H1 (cell line): ENCODE results near the gene S100A4. TPM values are rescaled to one million over a fixed set of nuclear protein-coding genes. Genes with fewer than 3 reads are reported as not detected.

Experiments used
- CTCF ChIA-PET: fragments of 300-600 bp; sonication (Branson Sonifier 250); formaldehyde crosslinking; loops from one replicate; lab custom pipeline; 2021; ENCODE audit not compliant: partially characterized antibody; lab: Charles Lee
- POLR2A ChIA-PET: fragments of 300-600 bp; sonication (Branson Sonifier 250); formaldehyde crosslinking; loops from one replicate; lab custom pipeline; 2021; ENCODE audit warnings: inconsistent platforms; ENCODE audit not compliant: partially characterized antibody; lab: Charles Lee
- DNase-seq, 2 experiments: peaks; one replicate each; pipeline versions ENCODE4 v3.0.0 to v3.0.0-alpha.2; 2010 to 2022; ENCODE audit warnings: low spot score in 2 of 2, low read depth in 1 of 2, mixed read lengths in 1 of 2
- FAIRE-seq: peaks from 2 replicates; lab custom pipeline; 2011; peaks lifted over from hg19 to GRCh38; lab: Jason Lieb, UNC
- H2AFZ ChIP-seq: 2 replicates; pipeline ENCODE4 v1.8.1; 2012; ENCODE audit warnings: low read length, inconsistent platforms
- H2AK5ac ChIP-seq: 2 replicates; pipeline ENCODE4 v1.6.1; 2013; ENCODE audit warnings: low read depth, low read length
- H2BK120ac ChIP-seq: replicated peaks from 2 replicates; pipeline ENCODE3; 2013; ENCODE audit warnings: low read depth, low read length, inconsistent platforms
- H2BK12ac ChIP-seq: 2 replicates; pipeline ENCODE4 v1.6.1; 2013; ENCODE audit warnings: low read depth, low read length
- H2BK15ac ChIP-seq: 2 replicates; pipeline ENCODE4 v1.6.1; 2013; ENCODE audit warnings: low read length
- H2BK20ac ChIP-seq: 2 replicates; pipeline ENCODE4 v1.6.1; 2013; ENCODE audit warnings: low read length
- H2BK5ac ChIP-seq: 2 replicates; pipeline ENCODE4 v1.6.1; 2013; ENCODE audit warnings: low read depth, low read length
- H3K14ac ChIP-seq: 2 replicates; pipeline ENCODE4 v1.6.1; 2013; ENCODE audit warnings: inconsistent platforms; ENCODE audit not compliant: insufficient read length
- H3K18ac ChIP-seq: 2 replicates; pipeline ENCODE4 v1.6.1; 2013; ENCODE audit warnings: low read length; ENCODE audit errors: extremely low read depth
- H3K23ac ChIP-seq: 2 replicates; pipeline ENCODE4 v1.6.1; 2013; ENCODE audit warnings: inconsistent platforms; ENCODE audit not compliant: insufficient read length
- H3K23me2 ChIP-seq: 2 replicates; pipeline ENCODE4 v1.6.1; 2013; ENCODE audit warnings: low read depth, low read length
- H3K27ac ChIP-seq: 2 replicates; pipeline ENCODE4 v1.6.1; 2011; ENCODE audit warnings: low read depth, low read length, inconsistent platforms
- H3K27me3 ChIP-seq, 4 experiments: replicated peaks in 1 of 4; 1 replicate in 1 of 4; 2 replicates in 3 of 4; pipeline versions ENCODE4 v1.6.1 to v1.8.1; 2011 to 2013; ENCODE audit warnings: low read length in 3 of 4, mild to moderate bottlenecking in 3 of 4, inconsistent platforms in 2 of 4, mixed read lengths in 2 of 4, moderate library complexity in 1 of 4; ENCODE audit not compliant: control insufficient read depth in 3 of 4, insufficient read depth in 3 of 4; ENCODE audit errors: extremely low read depth in 1 of 4
- H3K36me3 ChIP-seq, 4 experiments: 2 replicates each; pipeline versions ENCODE4 v1.6.1 to v1.8.1; 2011 to 2013; ENCODE audit warnings: mild to moderate bottlenecking in 4 of 4, low read length in 3 of 4, moderate library complexity in 2 of 4, control low read depth in 1 of 4, inconsistent platforms in 1 of 4; ENCODE audit not compliant: insufficient read depth in 4 of 4, control insufficient read depth in 2 of 4
- H3K4ac ChIP-seq: replicated peaks from 2 replicates; pipeline ENCODE3; 2013; ENCODE audit warnings: low read length, low read depth, mixed read lengths, inconsistent platforms; ENCODE audit not compliant: insufficient read length
- H3K4me1 ChIP-seq, 4 experiments: replicated peaks in 1 of 4; 1 replicate in 1 of 4; 2 replicates in 3 of 4; pipeline versions ENCODE4 v1.6.1 to v1.8.1; 2011 to 2013; ENCODE audit warnings: low read length in 3 of 4, inconsistent platforms in 2 of 4, mixed read lengths in 1 of 4; ENCODE audit not compliant: insufficient read depth in 4 of 4, control insufficient read depth in 3 of 4
- H3K4me2 ChIP-seq, 2 experiments: 2 replicates each; pipeline versions ENCODE4 v1.6.1 to v1.8.1; 2011 to 2013; ENCODE audit warnings: low read depth in 2 of 2, low read length in 2 of 2, control low read depth in 1 of 2, inconsistent platforms in 1 of 2, mild to moderate bottlenecking in 1 of 2; ENCODE audit not compliant: insufficient read depth in 1 of 2
- H3K4me3 ChIP-seq, 4 experiments: fragments of 200-600, 300-600 bp in 1 of 4; sonication (generic), shearing (Covaris generic), sonication (Bioruptor Twin) in 1 of 4; 2 replicates each; pipeline versions ENCODE4 v1.5.1 to v1.8.1; 2011 to 2016; ENCODE audit warnings: low read length in 4 of 4, low read depth in 3 of 4, control low read depth in 2 of 4, inconsistent platforms in 2 of 4, mild to moderate bottlenecking in 2 of 4, mixed read lengths in 1 of 4, moderate library complexity in 1 of 4; ENCODE audit not compliant: insufficient read depth in 2 of 4; ENCODE audit errors: extremely low read depth in 1 of 4
- H3K56ac ChIP-seq: replicated peaks from 2 replicates; pipeline ENCODE3; 2013; ENCODE audit warnings: low read depth, mild to moderate bottlenecking, mixed read lengths, low read length, inconsistent platforms; ENCODE audit not compliant: insufficient read length
- H3K79me1 ChIP-seq: 2 replicates; pipeline ENCODE4 v1.6.1; 2013; ENCODE audit warnings: low read depth, low read length, control low read depth
- H3K79me2 ChIP-seq, 2 experiments: 2 replicates each; pipeline versions ENCODE4 v1.6.1 to v1.8.1; 2012 to 2013; ENCODE audit warnings: low read length in 2 of 2, mild to moderate bottlenecking in 2 of 2, inconsistent platforms in 1 of 2; ENCODE audit not compliant: insufficient read depth in 2 of 2, control insufficient read depth in 1 of 2
- H3K9ac ChIP-seq, 4 experiments: replicated peaks in 1 of 4; 1 replicate in 1 of 4; 2 replicates in 3 of 4; pipeline versions ENCODE4 v1.6.1 to v1.8.1; 2011 to 2013; ENCODE audit warnings: low read depth in 3 of 4, low read length in 3 of 4, control low read depth in 2 of 4, mild to moderate bottlenecking in 2 of 4, moderate library complexity in 2 of 4, inconsistent platforms in 1 of 4; ENCODE audit errors: extremely low read depth in 1 of 4
- H3K9me3 ChIP-seq, 2 experiments: 2 replicates each; pipeline versions ENCODE4 v1.6.1 to v1.8.1; 2012 to 2013; ENCODE audit warnings: mild to moderate bottlenecking in 2 of 2, moderate library complexity in 2 of 2, control low read depth in 1 of 2, inconsistent platforms in 1 of 2, low read depth in 1 of 2, low read length in 1 of 2, mixed read lengths in 1 of 2; ENCODE audit not compliant: insufficient read depth in 2 of 2
- H4K20me1 ChIP-seq, 2 experiments: replicated peaks in 1 of 2; 2 replicates each; pipeline versions ENCODE3 to v1.8.1; 2011 to 2013; ENCODE audit warnings: inconsistent platforms in 2 of 2, low read length in 2 of 2, mild to moderate bottlenecking in 1 of 2; ENCODE audit not compliant: insufficient read depth in 2 of 2, control insufficient read depth in 1 of 2
- H4K5ac ChIP-seq: 2 replicates; pipeline ENCODE4 v1.6.1; 2013; ENCODE audit warnings: low read length, low read depth, mixed read lengths, inconsistent platforms; ENCODE audit not compliant: insufficient read length
- H4K8ac ChIP-seq: 2 replicates; pipeline ENCODE4 v1.8.0; 2013; ENCODE audit warnings: mild to moderate bottlenecking, moderate library complexity, low read length, inconsistent platforms; ENCODE audit not compliant: insufficient read depth; ENCODE audit errors: extremely low read depth
- H4K91ac ChIP-seq: replicated peaks from 2 replicates; pipeline ENCODE3; 2013; ENCODE audit warnings: low read length, mixed read lengths, inconsistent platforms; ENCODE audit not compliant: insufficient read length
- BACH1 ChIP-seq: IDR thresholded peaks from 2 replicates; pipeline ENCODE4 v1.6.1; 2012; ENCODE audit warnings: low read length, improper control_type of control experiment
- EGR1 ChIP-seq: IDR thresholded peaks from 2 replicates; pipeline ENCODE4 v1.6.1; 2011; ENCODE audit warnings: low read depth, low read length, borderline replicate concordance
- EP300 ChIP-seq, 2 experiments: IDR thresholded peaks; 1 replicate in 1 of 2; 2 replicates in 1 of 2; pipeline ENCODE4 v1.6.1; 2011 to 2012; ENCODE audit warnings: low read depth in 2 of 2, low read length in 2 of 2, mild to moderate bottlenecking in 2 of 2, borderline replicate concordance in 1 of 2, inconsistent platforms in 1 of 2, moderate library complexity in 1 of 2
- EZH2 ChIP-seq: fragments of 200-600 bp; sonication (generic); IDR thresholded peaks from 2 replicates; pipeline ENCODE4 v1.7.1; 2012; ENCODE audit warnings: low read depth, mild to moderate bottlenecking, moderate library complexity, low read length, inconsistent platforms; ENCODE audit not compliant: severe bottlenecking
- FOSL1 ChIP-seq: IDR thresholded peaks from 2 replicates; pipeline ENCODE4 v1.6.1; 2011; ENCODE audit warnings: mild to moderate bottlenecking, low read depth, low read length, moderate library complexity; ENCODE audit not compliant: insufficient read depth
- GTF2F1 ChIP-seq: IDR thresholded peaks from 2 replicates; pipeline ENCODE4 v1.6.1; 2012; ENCODE audit warnings: low read depth, low read length, improper control_type of control experiment, borderline replicate concordance
- JUND ChIP-seq: IDR thresholded peaks from 2 replicates; pipeline ENCODE4 v1.6.1; 2011; ENCODE audit warnings: mild to moderate bottlenecking, improper control_type of control experiment, low read length
- RBBP5 ChIP-seq: IDR thresholded peaks from 2 replicates; pipeline ENCODE4 v1.7.1; 2012; ENCODE audit warnings: low read depth, mild to moderate bottlenecking, inconsistent platforms, low read length, moderate library complexity, borderline replicate concordance
- SP2 ChIP-seq: IDR thresholded peaks from 2 replicates; pipeline ENCODE4 v1.6.1; 2012; ENCODE audit warnings: mild to moderate bottlenecking, low read length, inconsistent platforms
- SRF ChIP-seq: IDR thresholded peaks from 2 replicates; pipeline ENCODE4 v1.6.1; 2011; ENCODE audit warnings: mild to moderate bottlenecking, low read depth, low read length, moderate library complexity
- TEAD4 ChIP-seq: IDR thresholded peaks from 2 replicates; pipeline ENCODE4 v1.6.1; 2012; ENCODE audit warnings: low read depth, low read length, inconsistent platforms, mixed read lengths
- WGBS, 2 experiments: shearing (Covaris generic) in 1 of 2; methylation state at CpG; one replicate each; pipeline versions ENCODE4 v1.1.6 to v1.1.7; 2013 to 2015; ENCODE audit warnings: low lambda C conversion rate in 2 of 2, mixed read lengths in 2 of 2, inconsistent platforms in 1 of 2, low coverage in 1 of 2, missing lambda C conversion rate in 1 of 2; ENCODE audit not compliant: insufficient replicate concordance in 2 of 2, insufficient coverage in 1 of 2, insufficient read length in 1 of 2; ENCODE audit errors: extremely low coverage in 1 of 2, missing lambda C conversion rate in 1 of 2; 5-methylcytosine and 5-hydroxymethylcytosine counted together
- polyA plus RNA-seq, 7 experiments: library from polyadenylated mRNA; depleted of rRNA in 3 of 7; stranded (reverse) in 5 of 7; unstranded in 2 of 7; fragments of >200 nt in 5 of 7; fragments of 200-250 nt in 2 of 7; gene quantifications; 1 replicate in 5 of 7; 2 replicates in 1 of 7; 4 replicates in 1 of 7; pipeline versions ENCODE4 v1.2.1 to v1.2.3, GENCODE V29; 2011 to 2013; ENCODE audit warnings: missing spikeins in 2 of 7, mixed read lengths in 2 of 7
- total RNA-seq: library from RNA; stranded (reverse); fragmentation: NEBNext Ultra II Directional; extraction: Animal tissue kit (Norgen Biotek cat#: 25700); gene quantifications from 2 replicates; pipeline ENCODE4 v1.2.1, GENCODE V29; 2021

S100A4 gene
- total and polyA plus RNA-seq, 2 of the 8 experiments (the other 6 are each of a cell fraction or from before 2014, with no cell fraction given) = 36.3 to 85.4 TPM

GRCh38 chr1:153568367-153569099 lies 22.9 kb upstream of the S100A4 start:
- Histone ChIP-seq H4K5ac (no peak overlapping the region), H2AFZ (peak overlapping the region; percentile 94), H2BK15ac (peak overlapping the region; percentile 99), H3K18ac (peak overlapping the region; percentile 26), H3K27me3 (0 out of 7 replicates have a peak, but pooled peaks cover 0 to 4% (median 0%) of the 10 kb centered on the region in 4 experiments), H4K8ac (0 out of 2 replicates have a peak overlapping the region, but pooled peaks have one; percentile 7), H3K27ac (peak overlapping the region; percentile 39; the same call in 1 of the 2 replicates), H2BK12ac (peak overlapping the region; percentile 99), H3K9me3 (no peaks in the 10 kb centered on the region), H2AK5ac (no peak overlapping the region), H3K79me1 (no peaks in the 10 kb centered on the region), H3K9ac (peak overlapping the region in 2 of 4 experiments; percentile 27 to 38; a peak in 3 of 7 replicates), H3K56ac (peak overlapping the region; percentile 73), H4K20me1 (no peaks in the 10 kb centered on the region), H3K4me2 (peak overlapping the region; percentile 1 to 61), H3K4me3 (peak overlapping the region in 3 of 4 experiments; percentile 9 to 41 (median 23); a peak in 3 of 8 replicates), H2BK20ac (peak overlapping the region; percentile 95), H2BK5ac (peak overlapping the region; percentile 97; the same call in 1 of the 2 replicates), H3K23me2 (peaks cover 2% of the 10 kb centered on the region), H2BK120ac (peak overlapping the region; percentile 11), H3K23ac (no peak overlapping the region), H3K4me1 (peaks cover 11 to 26% (median 20%) of the 10 kb centered on the region in 4 experiments), H3K36me3 (no peaks in the 10 kb centered on the region), H4K91ac (peak overlapping the region; percentile 92), H3K79me2 (no peaks in the 10 kb centered on the region), H3K4ac (no peak overlapping the region), H3K14ac (no peak overlapping the region)
- peak; percentile 81 to 94 for DNase-seq
- ChIA-PET POLR2A (interaction anchor here (0.6 to 2.1 kb wide), 15 partner anchors 9 to 422 kb away, joined by 3 to 16 read pairs (median 4); partner anchors contain the start of genes CHTOP, RPS27, S100A1 and S100A13), CTCF (interaction anchor here (0.7 to 7.5 kb wide), 33 partner anchors 9 to 216 kb away, joined by 3 to 224 read pairs (median 7); partner anchors contain the start of genes CHTOP, S100A1, S100A13 and S100A14)
- no peak for FAIRE-seq
- 27% methylated on average over 24 of the region's 25 CpGs; no CpG with 5 or more reads in 1 of the 2 experiments for WGBS, 2 experiments
- 0 out of 2 replicates have a peak, but pooled peaks have one; percentile 44 for TF ChIP-seq JUND
- peak in 1 of 2 experiments; percentile 63; a peak in 1 of 3 replicates for TF ChIP-seq EP300 (IDR thresholded peaks at IDR 0.05; ENCODE audit: borderline replicate concordance in 1 of 2, low read depth in 2 of 2, low read length in 2 of 2)
- no peak for TF ChIP-seq EZH2
- TF ChIP-seq EGR1 = 0 out of 2 replicates have a peak, but pooled peaks have one; percentile 19
- TF ChIP-seq FOSL1 = no peak
- peak; percentile 65 for TF ChIP-seq BACH1
- TF ChIP-seq GTF2F1 = no peak
- peak; percentile 6; the same call in 1 of the 2 replicates for TF ChIP-seq SRF
- 0 out of 2 replicates have a peak, but pooled peaks have one; percentile 35 for TF ChIP-seq TEAD4
- no peak for TF ChIP-seq RBBP5
- TF ChIP-seq SP2 = no peak
